BE2C (cell line): ENCODE data around the gene ADGRD1.
A peak's percentile ranks its signal among the peaks of the same experiment; 100 is the strongest.

Experiments
- DNase-seq: peaks from one replicate; pipeline ENCODE4 v3.0.0-alpha.2; 2020
- H3K27me3 ChIP-seq: fragments of 250-450 bp; sonication (Bioruptor Pico); 2 replicates; pipeline ENCODE4 v1.5.1; 2020; ENCODE audit warnings: mild to moderate bottlenecking
- H3K36me3 ChIP-seq: fragments of 250-450 bp; sonication (Bioruptor Pico); 2 replicates; pipeline ENCODE4 v1.5.1; 2020; ENCODE audit warnings: mild to moderate bottlenecking
- H3K4me1 ChIP-seq: fragments of 250-450 bp; sonication (Bioruptor Pico); 2 replicates; pipeline ENCODE4 v1.5.1; 2020
- H3K4me3 ChIP-seq: 2 replicates; pipeline ENCODE4 v1.5.1; 2011; ENCODE audit warnings: low read depth, low read length
- H3K9me3 ChIP-seq: fragments of 250-450 bp; sonication (Bioruptor Pico); 2 replicates; pipeline ENCODE4 v1.5.1; 2020
- TF ChIP-seq, protein P1 (sequence below): IDR thresholded peaks from 2 replicates; pipeline ENCODE4 v1.5.1; 2012; ENCODE audit warnings: mild to moderate bottlenecking, low read depth, low read length

The ADGRD1 gene

DNA sequence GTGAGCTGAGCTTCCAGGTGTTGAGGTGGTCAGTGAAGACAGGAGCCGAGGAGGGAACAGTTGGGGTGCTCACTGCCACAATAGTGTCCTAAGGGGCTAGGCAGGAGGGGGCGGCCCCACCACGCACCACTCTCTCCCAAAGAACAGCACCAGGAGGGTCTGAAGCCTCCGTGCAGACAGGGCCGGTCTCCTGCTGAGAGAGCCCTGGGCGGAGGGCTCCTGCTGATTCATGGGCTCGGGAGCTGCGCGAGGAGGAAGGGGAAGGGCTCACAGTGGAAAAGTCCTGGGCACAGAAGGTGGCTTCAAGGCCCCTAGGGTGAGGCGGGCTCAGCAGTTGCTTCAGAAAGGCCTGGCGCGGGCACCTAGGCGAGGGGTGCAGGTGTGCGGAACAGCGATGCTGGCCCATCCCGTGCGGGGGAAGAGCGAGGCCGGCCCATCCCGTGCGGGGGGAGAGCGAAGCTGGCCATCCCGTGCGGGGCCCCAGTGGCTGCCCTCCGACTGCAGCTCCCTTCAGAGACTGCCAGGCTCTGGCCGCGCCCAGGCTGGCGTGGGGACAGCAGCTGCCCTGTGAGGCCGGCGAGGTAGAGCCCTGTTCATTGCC is 176.7 kb downstream of the ADGRD1 start:
- H3K4me3 ChIP-seq, result no peak overlapping the region
- H3K27me3 ChIP-seq, result no peaks in the 10 kb centered on the region
- TF ChIP-seq, protein P1, sequence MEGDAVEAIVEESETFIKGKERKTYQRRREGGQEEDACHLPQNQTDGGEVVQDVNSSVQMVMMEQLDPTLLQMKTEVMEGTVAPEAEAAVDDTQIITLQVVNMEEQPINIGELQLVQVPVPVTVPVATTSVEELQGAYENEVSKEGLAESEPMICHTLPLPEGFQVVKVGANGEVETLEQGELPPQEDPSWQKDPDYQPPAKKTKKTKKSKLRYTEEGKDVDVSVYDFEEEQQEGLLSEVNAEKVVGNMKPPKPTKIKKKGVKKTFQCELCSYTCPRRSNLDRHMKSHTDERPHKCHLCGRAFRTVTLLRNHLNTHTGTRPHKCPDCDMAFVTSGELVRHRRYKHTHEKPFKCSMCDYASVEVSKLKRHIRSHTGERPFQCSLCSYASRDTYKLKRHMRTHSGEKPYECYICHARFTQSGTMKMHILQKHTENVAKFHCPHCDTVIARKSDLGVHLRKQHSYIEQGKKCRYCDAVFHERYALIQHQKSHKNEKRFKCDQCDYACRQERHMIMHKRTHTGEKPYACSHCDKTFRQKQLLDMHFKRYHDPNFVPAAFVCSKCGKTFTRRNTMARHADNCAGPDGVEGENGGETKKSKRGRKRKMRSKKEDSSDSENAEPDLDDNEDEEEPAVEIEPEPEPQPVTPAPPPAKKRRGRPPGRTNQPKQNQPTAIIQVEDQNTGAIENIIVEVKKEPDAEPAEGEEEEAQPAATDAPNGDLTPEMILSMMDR, result no peak

DNA sequence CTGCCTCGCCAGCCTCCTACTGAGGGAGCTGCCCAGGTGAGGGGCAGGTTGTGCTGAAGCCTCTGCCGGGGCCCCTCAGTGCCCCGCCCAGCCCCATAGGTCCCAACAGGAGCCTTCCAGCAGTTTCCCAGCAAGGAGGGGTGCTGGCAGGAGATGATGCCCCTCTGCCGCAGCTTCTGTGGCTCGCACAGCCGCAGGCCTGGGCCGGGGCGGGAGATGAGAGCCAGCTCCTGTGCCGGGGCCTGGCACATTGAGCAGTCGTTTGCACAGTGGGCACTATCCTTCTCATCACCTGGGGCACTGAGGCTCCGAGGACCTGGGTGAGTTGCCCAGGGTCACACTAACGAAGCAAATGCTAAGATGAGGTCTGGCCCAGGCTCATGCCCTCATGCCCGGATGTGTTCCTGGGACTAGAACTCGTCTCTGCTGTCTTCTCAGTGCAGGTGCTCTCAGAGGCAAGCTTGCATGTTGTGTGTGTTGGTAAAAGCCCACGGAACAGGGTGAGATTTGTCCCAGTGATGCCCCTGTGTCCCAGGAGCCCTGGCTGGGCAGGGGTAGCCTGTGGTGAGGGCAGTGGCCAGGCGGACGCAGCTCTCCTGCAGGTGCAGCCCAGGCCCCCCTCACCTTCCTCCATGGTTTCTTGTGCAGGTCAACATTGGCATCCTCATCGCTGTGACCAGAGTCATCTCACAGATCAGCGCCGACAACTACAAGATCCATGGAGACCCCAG is 177.5 kb downstream of the ADGRD1 start:
- no peaks in the 10 kb centered on the region for H3K27me3 ChIP-seq
- H3K36me3 ChIP-seq, result no peaks in the 10 kb centered on the region
- H3K4me3 ChIP-seq, result no peak overlapping the region
- DNase-seq, result no peak
- TF ChIP-seq, protein P1, result no peak
- H3K9me3 ChIP-seq, result no peaks in the 10 kb centered on the region
- peaks cover 3% of the 10 kb centered on the region; the same call in 1 of the 2 replicates for H3K4me1 ChIP-seq

More for the DNA sequence above, 176.7 kb downstream of the ADGRD1 start:
- Histone ChIP-seq H3K36me3 (no peaks in the 10 kb centered on the region), H3K9me3 (no peaks in the 10 kb centered on the region), H3K4me1 (peaks cover 3% of the 10 kb centered on the region; the same call in 1 of the 2 replicates)
- DNase-seq, result no peak

DNA sequence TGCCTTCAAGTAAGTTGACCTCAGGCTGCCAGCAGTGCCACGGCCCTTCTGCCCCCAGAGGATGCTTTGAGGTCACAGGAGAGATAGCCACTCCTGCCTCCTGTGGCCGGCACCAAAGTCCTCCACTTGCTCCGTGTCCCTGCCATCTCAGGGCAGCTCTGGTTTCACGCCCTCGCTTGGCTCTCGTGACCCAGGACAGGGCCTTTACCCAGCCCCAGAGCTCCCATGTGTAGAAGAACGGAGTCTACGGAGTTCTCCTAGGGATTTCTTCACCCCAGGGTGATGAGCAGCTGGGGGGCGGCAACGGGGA is 178.1 kb downstream of the ADGRD1 start:
- TF ChIP-seq, protein P1, result no peak
- H3K4me3 ChIP-seq, result no peak overlapping the region
- H3K27me3 ChIP-seq, result no peaks in the 10 kb centered on the region
- no peaks in the 10 kb centered on the region for H3K9me3 ChIP-seq
- DNase-seq, result no peak
- H3K4me1 ChIP-seq, result peaks cover 3% of the 10 kb centered on the region; the same call in 1 of the 2 replicates
- no peaks in the 10 kb centered on the region for H3K36me3 ChIP-seq

DNA sequence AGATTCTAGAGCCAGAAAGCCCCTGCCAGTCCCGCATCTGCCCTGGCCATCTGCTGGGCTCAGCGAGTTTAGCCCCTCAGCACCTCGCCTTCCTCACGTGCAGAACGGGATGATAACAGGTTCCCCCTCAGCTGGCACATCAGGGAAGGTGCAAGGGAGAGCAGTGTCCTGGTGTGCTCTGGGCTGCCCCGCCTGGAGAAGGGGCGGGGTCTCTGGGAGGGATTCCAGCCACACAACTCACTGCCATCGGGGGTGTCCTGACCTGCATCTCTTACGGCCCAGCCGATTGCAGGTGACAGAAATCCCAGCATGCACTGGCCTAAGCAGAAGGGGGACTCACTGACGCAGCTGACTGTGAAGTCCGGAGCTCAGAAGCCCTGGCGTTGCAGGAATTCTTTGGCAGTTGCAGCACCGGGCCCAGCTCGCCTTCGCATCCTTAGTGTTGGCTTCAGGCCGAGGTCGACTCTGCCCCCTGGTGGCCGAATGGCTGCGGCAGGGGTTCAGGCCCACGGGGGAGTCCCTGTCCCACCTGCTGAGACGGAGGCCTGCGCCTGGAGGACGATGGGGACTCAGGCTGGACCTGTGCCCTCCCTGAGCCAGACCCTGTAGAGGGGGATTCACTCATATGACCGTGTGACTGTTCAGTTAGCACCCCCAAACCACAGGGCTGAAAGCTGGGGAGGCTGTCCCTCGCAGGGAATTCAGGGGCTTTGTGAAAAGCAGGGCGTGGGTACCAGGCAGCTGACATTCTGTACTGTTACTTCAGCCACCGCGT is 178.6 kb downstream of the ADGRD1 start:
- Histone ChIP-seq H3K9me3 (no peaks in the 10 kb centered on the region), H3K27me3 (no peaks in the 10 kb centered on the region), H3K4me1 (peaks cover 3% of the 10 kb centered on the region; the same call in 1 of the 2 replicates), H3K4me3 (peak overlapping the region; percentile 23; the same call in 1 of the 2 replicates), H3K36me3 (no peaks in the 10 kb centered on the region)
- DNase-seq, result peak; percentile 88
- TF ChIP-seq, protein P1, result peak; percentile 84

DNA sequence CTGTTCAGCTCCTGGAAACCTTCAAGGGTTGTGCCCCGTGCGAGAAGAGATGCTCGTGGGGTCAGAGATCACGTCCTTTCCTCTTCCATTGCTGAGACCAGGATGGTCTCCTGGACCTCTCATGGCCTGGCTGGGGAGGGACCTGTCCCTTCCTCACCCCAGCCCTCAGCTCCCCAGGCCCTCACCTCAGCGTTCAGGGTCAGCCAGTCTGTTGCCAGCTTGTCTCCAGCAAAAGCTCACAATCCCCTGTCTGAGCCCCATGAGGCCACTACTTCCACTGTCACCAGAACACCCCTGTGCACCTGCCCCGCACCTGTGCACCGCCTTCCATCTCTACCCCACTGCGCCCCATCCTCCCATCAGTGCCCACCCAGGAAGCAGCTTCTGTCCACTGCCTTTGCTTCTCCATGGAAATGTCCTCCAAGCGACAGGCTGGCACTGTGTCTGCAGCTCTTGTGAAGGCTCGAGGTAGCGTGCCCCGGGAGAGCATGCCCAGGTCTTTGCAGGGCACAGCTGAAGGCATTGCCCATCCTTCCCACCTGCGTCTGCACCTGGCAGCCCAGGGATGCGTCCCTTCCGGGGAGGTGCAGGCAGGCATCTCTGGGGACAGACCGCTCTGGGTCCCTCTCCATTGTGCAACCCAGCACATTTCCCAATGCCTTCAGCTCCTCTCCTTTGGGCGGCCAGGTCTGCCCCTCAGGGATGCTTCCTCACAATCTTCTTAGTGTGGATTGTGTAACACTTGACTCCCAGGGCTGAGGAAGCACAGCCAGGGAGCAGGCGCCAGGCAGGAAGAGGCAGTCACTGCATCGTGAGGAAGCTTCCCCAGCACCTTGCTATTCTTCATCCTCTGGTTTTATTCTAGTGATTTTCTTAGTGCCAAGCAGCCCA is 179.6 kb downstream of the ADGRD1 start:
- TF ChIP-seq, protein P1, result no peak
- no peak for DNase-seq
- H3K36me3 ChIP-seq, result no peaks in the 10 kb centered on the region
- H3K9me3 ChIP-seq, result no peaks in the 10 kb centered on the region
- no peak overlapping the region for H3K4me3 ChIP-seq
- H3K27me3 ChIP-seq, result no peaks in the 10 kb centered on the region
- H3K4me1 ChIP-seq, result peaks cover 3% of the 10 kb centered on the region; the same call in 1 of the 2 replicates
